ENCODE data around the gene USE1. TPM values are rescaled to one million over a fixed set of nuclear protein-coding genes. Genes with fewer than 3 reads are reported as not detected.

The USE1 gene
- total and polyA plus RNA-seq, 4 donors = 22.0 to 60.1 (median 34.8) TPM

DNA sequence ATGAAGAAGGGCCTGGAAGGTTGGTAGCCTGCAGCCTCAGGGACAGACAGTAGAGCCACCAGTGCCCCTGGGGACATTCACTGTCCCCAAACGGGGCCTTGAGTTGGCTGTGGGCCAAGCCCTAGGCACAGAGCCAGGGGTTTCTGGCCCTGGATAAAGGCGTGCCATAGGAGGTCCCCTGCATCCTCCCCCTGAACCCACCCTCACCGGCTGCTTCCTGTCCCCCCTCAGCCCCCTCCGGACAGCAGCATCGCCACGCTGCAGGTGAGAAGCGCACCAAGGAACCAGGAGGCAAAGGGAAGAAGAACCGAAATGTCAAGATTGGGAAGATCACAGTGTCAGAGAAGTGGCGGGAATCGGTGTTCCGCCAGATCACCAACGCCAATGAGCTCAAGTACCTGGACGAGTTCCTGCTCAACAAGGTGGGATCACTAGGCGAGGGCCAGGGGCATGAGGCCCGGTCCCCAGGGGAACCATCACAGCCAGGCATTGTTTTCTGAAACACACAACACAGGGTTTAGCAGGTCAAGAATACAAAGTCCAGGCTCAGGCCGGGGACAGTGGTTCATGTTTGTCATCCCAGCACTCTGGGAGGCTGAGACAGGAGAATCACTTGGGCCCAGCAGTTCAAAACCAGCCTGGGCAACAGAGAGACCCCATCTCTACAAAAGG is 14.6 kb upstream of the USE1 start:
- ATAC-seq (ENCODE audit: insufficient read depth, low FRiP score) (no peak), DNase-seq (no peak)
- peaks cover 17 to 61% (median 33%) of the 10 kb centered on the region in 4 donors for H3K36me3 ChIP-seq (ENCODE audit: control insufficient read depth in 4 of 4, insufficient read depth in 4 of 4, low read length in 4 of 4)
- H3K27ac ChIP-seq (ENCODE audit: low read depth in 1 of 2, low read length in 1 of 2) = no peak overlapping the region
- H3K9ac ChIP-seq (ENCODE audit: insufficient read depth in 1 of 2, low read length in 2 of 2) = no peak overlapping the region
- TF ChIP-seq, protein P1, sequence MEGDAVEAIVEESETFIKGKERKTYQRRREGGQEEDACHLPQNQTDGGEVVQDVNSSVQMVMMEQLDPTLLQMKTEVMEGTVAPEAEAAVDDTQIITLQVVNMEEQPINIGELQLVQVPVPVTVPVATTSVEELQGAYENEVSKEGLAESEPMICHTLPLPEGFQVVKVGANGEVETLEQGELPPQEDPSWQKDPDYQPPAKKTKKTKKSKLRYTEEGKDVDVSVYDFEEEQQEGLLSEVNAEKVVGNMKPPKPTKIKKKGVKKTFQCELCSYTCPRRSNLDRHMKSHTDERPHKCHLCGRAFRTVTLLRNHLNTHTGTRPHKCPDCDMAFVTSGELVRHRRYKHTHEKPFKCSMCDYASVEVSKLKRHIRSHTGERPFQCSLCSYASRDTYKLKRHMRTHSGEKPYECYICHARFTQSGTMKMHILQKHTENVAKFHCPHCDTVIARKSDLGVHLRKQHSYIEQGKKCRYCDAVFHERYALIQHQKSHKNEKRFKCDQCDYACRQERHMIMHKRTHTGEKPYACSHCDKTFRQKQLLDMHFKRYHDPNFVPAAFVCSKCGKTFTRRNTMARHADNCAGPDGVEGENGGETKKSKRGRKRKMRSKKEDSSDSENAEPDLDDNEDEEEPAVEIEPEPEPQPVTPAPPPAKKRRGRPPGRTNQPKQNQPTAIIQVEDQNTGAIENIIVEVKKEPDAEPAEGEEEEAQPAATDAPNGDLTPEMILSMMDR (IDR thresholded peaks at IDR 0.05; ENCODE audit: control extremely low read depth, extremely low read depth) = no peak
- WGBS, 2 donors = 84 to 91% methylated on average over 16 of the region's 16 CpGs
- H3K9me3 ChIP-seq (ENCODE audit: control insufficient read depth in 4 of 4, insufficient read depth in 3 of 4, low read length in 3 of 4) = no peaks in the 10 kb centered on the region
- H3K4me3 ChIP-seq = no peak overlapping the region
- no peaks in the 10 kb centered on the region for H3K4me1 ChIP-seq (ENCODE audit: control insufficient read depth in 5 of 5, insufficient read depth in 5 of 5, low read length in 5 of 5)
- H3K27me3 ChIP-seq (ENCODE audit: control insufficient read depth in 3 of 3, insufficient read depth in 3 of 3, low read length in 2 of 3) = no peaks in the 10 kb centered on the region

DNA sequence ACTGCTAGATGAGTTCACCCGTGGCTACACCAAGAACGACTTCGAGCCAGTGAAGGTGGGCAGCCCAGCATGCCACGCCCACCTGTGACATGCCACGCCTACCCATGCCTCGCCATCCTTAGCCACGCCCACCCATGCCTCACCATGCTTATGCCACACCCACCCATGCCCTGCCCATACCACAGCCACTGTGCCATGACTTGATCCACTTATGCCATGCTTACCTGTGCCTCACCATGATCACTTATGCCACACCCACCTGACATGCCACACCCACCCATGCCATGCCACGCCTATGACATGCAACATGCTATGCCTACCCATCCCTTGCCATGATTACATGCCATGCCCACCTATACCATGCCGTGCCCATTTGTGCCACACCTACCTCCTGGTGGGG is 12.9 kb upstream of the USE1 start:
- no peak overlapping the region for H3K27ac ChIP-seq (ENCODE audit: low read depth in 1 of 2, low read length in 1 of 2)
- no peaks in the 10 kb centered on the region for H3K27me3 ChIP-seq (ENCODE audit: control insufficient read depth in 3 of 3, insufficient read depth in 3 of 3, low read length in 2 of 3)
- DNase-seq (no peak), ATAC-seq (ENCODE audit: insufficient read depth, low FRiP score) (no peak)
- H3K36me3 ChIP-seq (ENCODE audit: control insufficient read depth in 4 of 4, insufficient read depth in 4 of 4, low read length in 4 of 4) = peaks cover 18 to 74% (median 40%) of the 10 kb centered on the region in 4 donors
- WGBS, 2 donors = 89 to 90% methylated on average over 9 of the region's 9 CpGs
- no peaks in the 10 kb centered on the region for H3K9me3 ChIP-seq (ENCODE audit: control insufficient read depth in 4 of 4, insufficient read depth in 3 of 4, low read length in 3 of 4)
- TF ChIP-seq, protein P1 (IDR thresholded peaks at IDR 0.05; ENCODE audit: control extremely low read depth, extremely low read depth) = no peak
- no peak overlapping the region for H3K9ac ChIP-seq (ENCODE audit: insufficient read depth in 1 of 2, low read length in 2 of 2)
- no peak overlapping the region for H3K4me3 ChIP-seq
- no peaks in the 10 kb centered on the region for H3K4me1 ChIP-seq (ENCODE audit: control insufficient read depth in 5 of 5, insufficient read depth in 5 of 5, low read length in 5 of 5)

DNA sequence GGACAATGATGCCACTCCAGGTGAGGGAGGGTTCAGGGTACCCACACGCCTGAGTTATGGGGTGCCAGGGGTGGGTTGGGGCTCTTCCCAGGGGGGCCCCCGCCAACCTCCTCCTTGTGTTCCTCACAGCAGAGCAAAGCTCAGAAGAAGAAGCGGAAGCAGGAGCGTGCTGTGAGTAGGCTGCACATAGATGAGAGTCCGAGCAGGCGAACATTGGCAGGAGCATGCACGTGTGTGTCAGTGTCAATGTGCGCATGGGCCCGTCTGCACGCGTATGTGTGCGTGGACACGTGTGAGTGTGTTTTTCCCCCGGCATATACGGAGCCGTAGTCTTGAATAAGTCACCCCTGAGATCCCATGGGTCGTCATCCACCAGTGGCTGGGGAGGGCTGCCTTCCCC is 12.4 kb upstream of the USE1 start:
- ATAC-seq (ENCODE audit: insufficient read depth, low FRiP score) (no peak), DNase-seq (no peak)
- Histone ChIP-seq H3K27me3 (ENCODE audit: control insufficient read depth in 3 of 3, insufficient read depth in 3 of 3, low read length in 2 of 3) (no peaks in the 10 kb centered on the region), H3K27ac (ENCODE audit: low read depth in 1 of 2, low read length in 1 of 2) (no peak overlapping the region), H3K4me1 (ENCODE audit: control insufficient read depth in 5 of 5, insufficient read depth in 5 of 5, low read length in 5 of 5) (no peaks in the 10 kb centered on the region), H3K4me3 (no peak overlapping the region), H3K9ac (ENCODE audit: insufficient read depth in 1 of 2, low read length in 2 of 2) (no peak overlapping the region), H3K36me3 (ENCODE audit: control insufficient read depth in 4 of 4, insufficient read depth in 4 of 4, low read length in 4 of 4) (peaks cover 15 to 70% (median 38%) of the 10 kb centered on the region in 4 donors), H3K9me3 (ENCODE audit: control insufficient read depth in 4 of 4, insufficient read depth in 3 of 4, low read length in 3 of 4) (no peaks in the 10 kb centered on the region)
- 90 to 96% methylated on average over 17 of the region's 17 CpGs for WGBS, 2 donors
- TF ChIP-seq, protein P1 (IDR thresholded peaks at IDR 0.05; ENCODE audit: control extremely low read depth, extremely low read depth) = no peak
